HEK293 (cell line): ENCODE results near the gene SFMBT2.

ENCODE experiments used
- BCL11A ChIP-seq: fragments of 450-650 bp; formaldehyde crosslinking; IDR thresholded peaks from 2 replicates; pipeline ENCODE4 v1.5.1; 2016; ENCODE audit warnings: low read depth, missing biosample characterization, missing genetic modification characterization
- CTCF ChIP-seq: fragments of 450-650 bp; formaldehyde crosslinking; IDR thresholded peaks from 2 replicates; pipeline ENCODE4 v1.5.1; 2016; ENCODE audit warnings: missing biosample characterization, missing genetic modification characterization
- YY1 ChIP-seq: fragments of 450-650 bp; formaldehyde crosslinking; IDR thresholded peaks from 2 replicates; pipeline ENCODE4 v1.5.1; 2018; ENCODE audit warnings: missing biosample characterization, missing genetic modification characterization
- ZNF239 ChIP-seq: fragments of 450-650 bp; formaldehyde crosslinking; IDR thresholded peaks from 2 replicates; pipeline ENCODE4 v1.5.1; 2016; ENCODE audit warnings: missing biosample characterization, missing genetic modification characterization
- ZNF510 ChIP-seq: fragments of 450-650 bp; formaldehyde crosslinking; IDR thresholded peaks from 2 replicates; pipeline ENCODE4 v1.5.1; 2018; ENCODE audit warnings: mild to moderate bottlenecking, missing genetic modification characterization, missing biosample characterization; ENCODE audit not compliant: insufficient replicate concordance
- ZNF639 ChIP-seq: fragments of 450-650 bp; formaldehyde crosslinking; IDR thresholded peaks from 2 replicates; pipeline ENCODE4 v1.5.1; 2016; ENCODE audit warnings: missing biosample characterization, missing genetic modification characterization
- ZNF707 ChIP-seq: fragments of 450-650 bp; formaldehyde crosslinking; IDR thresholded peaks from 2 replicates; pipeline ENCODE4 v1.5.1; 2016; ENCODE audit warnings: missing biosample characterization, missing genetic modification characterization

DNA sequence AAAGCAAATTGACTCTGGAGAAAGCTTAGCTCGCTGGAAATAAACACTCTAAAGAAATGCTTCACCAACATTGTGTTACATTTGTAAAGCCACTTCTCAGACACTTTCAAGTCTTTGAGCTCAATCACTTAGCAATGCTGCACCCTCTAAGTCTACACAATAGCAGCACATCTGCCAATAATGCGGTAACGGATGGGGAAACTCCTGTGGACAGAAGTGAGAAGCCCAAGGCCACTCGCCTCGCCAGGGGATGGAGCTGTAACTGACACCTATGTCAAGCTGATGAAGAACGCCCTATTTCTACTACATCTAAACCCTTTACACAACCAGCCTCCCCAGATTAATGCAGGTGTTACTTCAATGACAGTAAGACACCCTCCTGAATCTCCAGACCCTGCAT, 167.7 kb downstream of the SFMBT2 start:
- TF ChIP-seq BCL11A (tag by site-specific recombination), result no peak
- no peak for TF ChIP-seq CTCF (tag by site-specific recombination)
- no peak for TF ChIP-seq ZNF239 (tag by site-specific recombination)
- TF ChIP-seq ZNF707 (tag by site-specific recombination), result no peak
- TF ChIP-seq ZNF639 (tag by site-specific recombination), result no peak
- no peak for TF ChIP-seq ZNF510 (tag by site-specific recombination)
- no peak for TF ChIP-seq YY1 (tag by site-specific recombination)
